ENCODE measurements around the gene IGSF3. TPM values are rescaled to one million over a fixed set of nuclear protein-coding genes. Genes with fewer than 3 reads are reported as not detected.
"Not testable (repeated sequence)": the region's sequence is repeated elsewhere in the genome, so short reads cannot be mapped to it uniquely, and the experiment has no call there.

IGSF3 gene
- polyA plus RNA-seq, 3 donors = 0.07 to 0.12 TPM; not detected in 1

DNA sequence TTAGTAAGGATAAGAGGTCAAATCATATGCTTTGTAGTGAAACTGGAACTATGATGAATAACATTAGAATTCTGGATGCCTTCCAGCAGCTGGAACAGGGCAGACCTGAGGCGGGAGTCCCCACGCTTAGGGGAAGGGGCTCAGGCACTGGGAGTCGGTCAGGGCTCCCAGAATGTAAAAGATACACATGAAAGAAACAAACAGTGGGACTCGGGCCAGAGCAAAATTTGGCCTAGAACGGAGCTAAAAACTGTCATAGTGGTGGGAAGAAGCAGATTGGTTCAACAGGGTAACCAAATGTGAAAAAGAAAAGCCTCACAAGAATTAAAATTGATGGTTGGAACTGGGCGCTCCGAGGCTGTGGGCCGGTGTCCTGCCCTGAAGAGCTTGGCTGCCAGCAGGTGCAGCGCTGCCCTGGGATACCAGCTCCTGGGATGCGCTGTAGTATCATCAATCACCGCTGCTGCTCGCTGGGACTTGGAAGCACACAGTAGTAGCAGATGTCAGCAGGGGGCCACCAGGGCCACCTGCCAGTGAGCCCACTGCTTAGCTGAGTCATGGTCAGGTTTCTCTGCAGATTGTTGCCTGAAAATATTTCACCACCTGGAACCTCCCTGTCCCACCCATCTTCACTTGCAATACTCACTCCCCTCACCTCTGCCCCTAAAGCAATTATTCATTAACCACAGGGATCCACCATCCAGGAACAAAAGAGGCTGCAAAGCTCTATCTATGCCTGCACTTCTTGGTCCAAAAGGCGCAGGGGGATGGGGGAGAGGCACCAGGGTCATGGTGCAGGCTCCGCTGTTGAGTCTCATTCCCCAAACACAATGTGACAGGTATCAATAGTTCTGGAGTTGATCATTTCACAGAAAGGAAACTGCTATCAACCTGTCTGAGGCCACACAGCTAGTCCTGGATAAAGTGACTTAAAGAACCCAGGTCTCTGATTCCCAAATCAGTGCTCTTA lies 24.9 kb downstream of the IGSF3 start:
- H3K4me1 ChIP-seq (ENCODE audit: control insufficient read depth in 1 of 2, insufficient read depth in 2 of 2, low read length in 2 of 2); H3K36me3 ChIP-seq (replicated peaks in 1 of 2; ENCODE audit: control insufficient read depth in 1 of 2, insufficient read depth in 2 of 2, low read length in 2 of 2); H4K20me1 ChIP-seq (ENCODE audit: insufficient read depth, low read length); H2AFZ ChIP-seq (ENCODE audit: insufficient read depth, low read depth, low read length, poor library complexity, severe bottlenecking); H3K9ac ChIP-seq (ENCODE audit: insufficient read depth, low read length, poor library complexity, severe bottlenecking); H3K4me3 ChIP-seq (replicated peaks in 1 of 3; ENCODE audit: low read depth in 2 of 3, low read length in 3 of 3); H3K4me3 Mint-ChIP-seq; H3K4me2 ChIP-seq (replicated peaks; ENCODE audit: extremely low read depth, low read length, poor library complexity, severe bottlenecking); H3K79me2 ChIP-seq (ENCODE audit: insufficient read depth, low read length); intact Hi-C loops (cut with micrococcal nuclease); H3K27ac ChIP-seq (ENCODE audit: low read depth in 1 of 2, low read length in 2 of 2); H3K9me3 ChIP-seq (replicated peaks in 1 of 2; ENCODE audit: control insufficient read depth in 1 of 2, insufficient read depth in 1 of 2, low read length in 2 of 2); H3K27ac Mint-ChIP-seq; H3K27me3 ChIP-seq (ENCODE audit: control insufficient read depth in 2 of 2, insufficient read depth in 2 of 2, low read length in 2 of 2); H3K9me3 Mint-ChIP-seq; DNase-seq; H3K36me3 Mint-ChIP-seq: not testable (repeated sequence)
- Mint-ChIP-seq H3K4me1 (peaks cover 26% of the 10 kb centered on the region), H3K27me3 (ENCODE audit: low read depth in 3 of 3) (peaks cover 4 to 11% (median 8%) of the 10 kb centered on the region in 3 donors)
- WGBS (ENCODE audit: insufficient coverage) = 93% methylated on average over 14 of the region's 14 CpGs

DNA sequence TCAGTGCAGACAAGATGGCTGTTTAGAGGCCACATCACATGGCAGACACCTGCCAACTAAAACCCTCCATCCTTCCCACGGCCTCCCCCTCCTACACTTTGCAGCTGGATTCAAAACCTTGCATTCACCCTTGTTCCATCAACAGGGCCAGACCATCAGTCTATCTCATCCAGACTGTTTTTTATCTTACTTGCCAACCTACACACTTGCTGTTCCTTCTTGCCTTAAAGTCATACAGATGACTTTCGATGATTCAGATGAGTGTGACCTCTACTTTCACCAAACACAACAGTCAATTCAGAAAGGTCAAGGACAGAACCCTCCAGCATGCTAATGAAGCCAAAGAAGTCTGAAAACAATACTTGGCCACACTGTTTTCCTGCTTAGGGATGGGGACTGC lies 29.9 kb downstream of the IGSF3 start:
- H3K4me3 Mint-ChIP-seq; H3K27me3 Mint-ChIP-seq (ENCODE audit: low read depth in 3 of 3); DNase-seq; H3K36me3 ChIP-seq (replicated peaks in 1 of 2; ENCODE audit: control insufficient read depth in 1 of 2, insufficient read depth in 2 of 2, low read length in 2 of 2); H3K27ac Mint-ChIP-seq; H3K4me1 ChIP-seq (ENCODE audit: control insufficient read depth in 1 of 2, insufficient read depth in 2 of 2, low read length in 2 of 2); intact Hi-C loops (cut with micrococcal nuclease); H3K27ac ChIP-seq (ENCODE audit: low read depth in 1 of 2, low read length in 2 of 2); H3K4me3 ChIP-seq (replicated peaks in 1 of 3; ENCODE audit: low read depth in 2 of 3, low read length in 3 of 3); H3K36me3 Mint-ChIP-seq; H3K27me3 ChIP-seq (ENCODE audit: control insufficient read depth in 2 of 2, insufficient read depth in 2 of 2, low read length in 2 of 2); H4K20me1 ChIP-seq (ENCODE audit: insufficient read depth, low read length); H3K4me2 ChIP-seq (replicated peaks; ENCODE audit: extremely low read depth, low read length, poor library complexity, severe bottlenecking); H3K9me3 ChIP-seq (replicated peaks in 1 of 2; ENCODE audit: control insufficient read depth in 1 of 2, insufficient read depth in 1 of 2, low read length in 2 of 2); H3K9ac ChIP-seq (ENCODE audit: insufficient read depth, low read length, poor library complexity, severe bottlenecking); H3K4me1 Mint-ChIP-seq; H2AFZ ChIP-seq (ENCODE audit: insufficient read depth, low read depth, low read length, poor library complexity, severe bottlenecking); H3K79me2 ChIP-seq (ENCODE audit: insufficient read depth, low read length); H3K9me3 Mint-ChIP-seq: not testable (repeated sequence)
- 100% methylated on average over 1 of the region's 2 CpGs for WGBS (ENCODE audit: insufficient coverage)

DNA sequence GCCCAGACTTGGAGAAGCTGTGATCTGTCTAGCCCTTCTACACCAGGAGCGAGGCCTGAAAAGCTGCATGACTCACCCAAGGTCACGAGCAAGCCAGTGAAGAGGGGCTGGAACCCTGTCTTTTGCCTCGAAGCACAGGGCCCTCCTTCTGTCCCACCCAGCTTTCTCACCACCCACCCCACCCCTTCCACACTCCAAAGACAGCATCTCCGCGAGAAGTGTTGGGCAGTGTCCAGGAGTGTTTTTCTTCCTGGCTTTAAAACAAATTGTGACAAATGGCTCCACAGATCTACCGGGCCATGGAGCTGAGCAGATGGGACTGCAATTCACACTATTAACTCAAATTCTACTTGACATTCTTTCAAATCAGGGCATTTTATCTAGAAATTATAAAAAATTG lies 30.9 kb downstream of the IGSF3 start:
- DNase-seq; H3K9ac ChIP-seq (ENCODE audit: insufficient read depth, low read length, poor library complexity, severe bottlenecking); H4K20me1 ChIP-seq (ENCODE audit: insufficient read depth, low read length); H3K9me3 ChIP-seq (replicated peaks in 1 of 2; ENCODE audit: control insufficient read depth in 1 of 2, insufficient read depth in 1 of 2, low read length in 2 of 2); H3K4me1 ChIP-seq (ENCODE audit: control insufficient read depth in 1 of 2, insufficient read depth in 2 of 2, low read length in 2 of 2); H3K79me2 ChIP-seq (ENCODE audit: insufficient read depth, low read length); H3K4me3 Mint-ChIP-seq; H3K36me3 Mint-ChIP-seq; H3K36me3 ChIP-seq (replicated peaks in 1 of 2; ENCODE audit: control insufficient read depth in 1 of 2, insufficient read depth in 2 of 2, low read length in 2 of 2); H3K4me2 ChIP-seq (replicated peaks; ENCODE audit: extremely low read depth, low read length, poor library complexity, severe bottlenecking); H2AFZ ChIP-seq (ENCODE audit: insufficient read depth, low read depth, low read length, poor library complexity, severe bottlenecking); H3K9me3 Mint-ChIP-seq; H3K27me3 ChIP-seq (ENCODE audit: control insufficient read depth in 2 of 2, insufficient read depth in 2 of 2, low read length in 2 of 2); H3K4me1 Mint-ChIP-seq; H3K4me3 ChIP-seq (replicated peaks in 1 of 3; ENCODE audit: low read depth in 2 of 3, low read length in 3 of 3); intact Hi-C loops (cut with micrococcal nuclease); H3K27ac ChIP-seq (ENCODE audit: low read depth in 1 of 2, low read length in 2 of 2); H3K27ac Mint-ChIP-seq; H3K27me3 Mint-ChIP-seq (ENCODE audit: low read depth in 3 of 3): not testable (repeated sequence)
- no CpG with 5 or more reads among the region's 6 CpGs for WGBS (ENCODE audit: insufficient coverage)

DNA sequence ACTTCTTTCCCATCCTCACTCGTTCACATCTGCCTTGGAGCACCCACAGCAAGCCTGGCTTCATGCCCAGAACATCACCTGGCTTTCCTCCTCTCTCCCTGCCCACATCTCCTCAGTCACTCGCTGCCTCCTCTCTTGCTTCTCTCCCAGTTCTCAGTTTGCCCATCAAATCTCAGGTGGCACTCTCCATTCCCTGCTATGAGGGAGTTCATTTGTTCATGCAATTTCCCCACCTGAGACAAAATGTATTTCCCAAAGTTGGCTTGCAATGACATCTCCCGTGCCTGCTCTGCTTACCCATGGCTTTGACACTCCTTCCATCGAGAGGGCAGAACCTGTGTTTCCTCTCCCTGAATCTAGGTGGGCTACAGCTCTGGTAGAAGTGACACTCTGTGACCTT lies 33.1 kb downstream of the IGSF3 start:
- H2AFZ ChIP-seq (ENCODE audit: insufficient read depth, low read depth, low read length, poor library complexity, severe bottlenecking); H3K9me3 ChIP-seq (replicated peaks in 1 of 2; ENCODE audit: control insufficient read depth in 1 of 2, insufficient read depth in 1 of 2, low read length in 2 of 2); H3K9me3 Mint-ChIP-seq; H3K27ac ChIP-seq (ENCODE audit: low read depth in 1 of 2, low read length in 2 of 2); H3K4me2 ChIP-seq (replicated peaks; ENCODE audit: extremely low read depth, low read length, poor library complexity, severe bottlenecking); H3K4me3 ChIP-seq (replicated peaks in 1 of 3; ENCODE audit: low read depth in 2 of 3, low read length in 3 of 3); H3K27me3 Mint-ChIP-seq (ENCODE audit: low read depth in 3 of 3); H3K27me3 ChIP-seq (ENCODE audit: control insufficient read depth in 2 of 2, insufficient read depth in 2 of 2, low read length in 2 of 2); H3K36me3 ChIP-seq (replicated peaks in 1 of 2; ENCODE audit: control insufficient read depth in 1 of 2, insufficient read depth in 2 of 2, low read length in 2 of 2); H3K79me2 ChIP-seq (ENCODE audit: insufficient read depth, low read length); DNase-seq; H4K20me1 ChIP-seq (ENCODE audit: insufficient read depth, low read length); intact Hi-C loops (cut with micrococcal nuclease); H3K27ac Mint-ChIP-seq; H3K9ac ChIP-seq (ENCODE audit: insufficient read depth, low read length, poor library complexity, severe bottlenecking); H3K36me3 Mint-ChIP-seq; H3K4me1 ChIP-seq (ENCODE audit: control insufficient read depth in 1 of 2, insufficient read depth in 2 of 2, low read length in 2 of 2); H3K4me3 Mint-ChIP-seq: not testable (repeated sequence)
- peaks cover 11% of the 10 kb centered on the region for H3K4me1 Mint-ChIP-seq
- WGBS (ENCODE audit: insufficient coverage) = 100% methylated on average over 2 of the region's 4 CpGs
